ENCODE measurements around the gene PDIK1L. TPM values are rescaled to one million over a fixed set of nuclear protein-coding genes. Genes with fewer than 3 reads are reported as not detected.
"Not testable (repeated sequence)": the region's sequence is repeated elsewhere in the genome, so short reads cannot be mapped to it uniquely, and the experiment has no call there.

The PDIK1L gene
- polyA plus RNA-seq, 3 donors from 2014 or later = 0.89 to 3.3 (median 2.3) TPM

DNA sequence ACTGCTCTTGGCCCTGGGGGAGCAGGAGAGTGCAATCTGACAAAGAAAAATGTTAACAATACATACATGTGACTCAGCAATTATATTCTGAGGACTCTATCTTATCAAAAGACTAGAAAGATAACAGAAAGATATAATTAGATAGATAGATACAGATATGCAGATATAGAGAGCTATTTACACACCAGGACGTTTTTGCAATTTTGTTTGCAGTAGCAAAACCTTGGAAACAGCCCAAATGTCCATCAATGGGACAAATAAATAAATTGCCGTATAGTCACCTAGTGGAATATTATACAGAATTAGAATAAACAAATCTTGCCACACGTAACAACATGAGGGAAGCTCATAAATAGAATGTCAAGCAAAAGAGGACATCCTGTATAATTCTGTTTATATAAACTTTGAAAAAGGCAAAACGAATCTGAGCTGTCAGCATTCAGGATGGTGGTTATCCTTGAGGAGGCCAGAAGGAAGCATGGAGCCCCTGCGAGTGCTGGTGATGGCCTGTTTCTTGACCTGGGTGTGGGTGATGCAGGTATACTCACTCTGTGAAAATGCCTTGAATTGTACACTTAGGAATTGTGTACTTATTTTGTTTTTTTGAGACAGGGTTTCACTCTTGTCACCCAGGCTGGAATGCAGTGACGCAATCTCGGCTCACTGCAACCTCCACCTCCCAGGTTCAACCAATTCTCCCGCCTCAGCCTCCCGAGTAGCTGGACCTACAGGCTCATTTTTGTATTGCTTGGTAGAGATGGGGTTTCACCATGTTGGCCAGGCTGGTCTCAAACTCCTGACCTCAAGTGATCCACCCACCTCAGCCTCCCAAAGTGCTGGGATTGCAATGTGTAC is 31.4 kb upstream of the PDIK1L start:
- Mint-ChIP-seq H3K9me3 (no peaks in the 10 kb centered on the region), H3K4me1 (no peaks in the 10 kb centered on the region), H3K4me3 (no peak overlapping the region), H3K36me3 (no peaks in the 10 kb centered on the region), H3K27me3 (ENCODE audit: low read depth in 3 of 3) (peaks cover 4 to 19% (median 9%) of the 10 kb centered on the region in 3 donors), H3K27ac (no peak overlapping the region)
- DNase-seq = no peak

DNA sequence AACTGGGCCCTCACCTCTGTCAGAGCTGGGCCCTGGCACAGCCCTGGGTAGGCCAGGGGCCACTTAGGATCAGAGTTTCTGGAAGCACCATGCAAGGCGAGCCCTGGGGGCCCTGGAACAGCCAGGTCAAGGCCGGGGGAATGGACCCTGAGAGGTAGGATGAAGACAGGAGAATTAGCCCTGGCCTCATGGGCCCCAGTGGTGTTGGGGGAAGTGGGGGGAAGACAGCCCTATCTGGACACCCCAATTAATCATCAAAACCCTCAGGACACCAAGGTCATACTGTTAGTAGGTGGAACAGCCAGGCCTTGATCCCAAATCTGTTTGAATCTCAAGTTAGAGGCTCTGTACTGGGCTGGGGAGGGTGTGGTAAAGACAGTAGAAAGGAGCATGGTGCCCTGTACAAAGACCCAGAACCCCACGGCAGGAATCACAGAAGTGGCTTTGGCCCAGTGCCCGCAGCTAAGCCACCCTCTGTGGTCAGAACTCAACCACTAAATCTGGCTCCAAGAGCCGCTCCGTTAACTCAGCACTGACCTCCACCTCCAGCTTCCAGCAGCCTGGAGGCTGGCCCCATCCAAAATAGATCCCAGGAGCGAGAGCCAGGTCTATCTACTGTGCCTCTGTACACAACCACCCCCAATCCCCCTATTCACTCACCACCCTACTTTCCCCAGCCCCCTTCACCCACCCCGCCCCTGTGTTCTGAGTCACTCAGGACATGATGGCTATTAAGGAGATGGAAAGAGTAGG is 30.2 kb upstream of the PDIK1L start:
- Mint-ChIP-seq H3K4me3 (no peak overlapping the region), H3K4me1 (no peaks in the 10 kb centered on the region), H3K27me3 (ENCODE audit: low read depth in 3 of 3) (peaks cover 4 to 21% (median 9%) of the 10 kb centered on the region in 3 donors), H3K27ac (no peak overlapping the region), H3K36me3 (no peaks in the 10 kb centered on the region), H3K9me3 (no peaks in the 10 kb centered on the region)
- no peak for DNase-seq

DNA sequence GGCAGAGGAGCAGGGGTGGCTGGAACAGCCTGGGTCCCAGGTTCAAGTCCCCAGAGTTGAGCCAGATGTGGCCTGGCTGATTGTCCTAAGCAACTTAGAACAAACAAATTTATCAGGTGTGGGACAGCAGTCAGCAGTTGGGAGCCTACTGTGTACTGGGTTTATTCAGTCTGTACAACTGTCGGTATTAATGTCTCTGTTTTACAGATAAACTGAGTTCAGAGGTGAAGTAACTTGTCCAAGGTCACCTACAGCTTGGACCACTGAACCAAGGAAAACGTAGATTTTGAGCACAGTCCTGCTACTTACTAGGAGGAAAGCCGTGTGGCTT is 29.6 kb upstream of the PDIK1L start:
- H3K36me3 Mint-ChIP-seq = no peaks in the 10 kb centered on the region
- no peak for DNase-seq
- peaks cover 3 to 19% (median 9%) of the 10 kb centered on the region in 3 donors for H3K27me3 Mint-ChIP-seq (ENCODE audit: low read depth in 3 of 3)

DNA sequence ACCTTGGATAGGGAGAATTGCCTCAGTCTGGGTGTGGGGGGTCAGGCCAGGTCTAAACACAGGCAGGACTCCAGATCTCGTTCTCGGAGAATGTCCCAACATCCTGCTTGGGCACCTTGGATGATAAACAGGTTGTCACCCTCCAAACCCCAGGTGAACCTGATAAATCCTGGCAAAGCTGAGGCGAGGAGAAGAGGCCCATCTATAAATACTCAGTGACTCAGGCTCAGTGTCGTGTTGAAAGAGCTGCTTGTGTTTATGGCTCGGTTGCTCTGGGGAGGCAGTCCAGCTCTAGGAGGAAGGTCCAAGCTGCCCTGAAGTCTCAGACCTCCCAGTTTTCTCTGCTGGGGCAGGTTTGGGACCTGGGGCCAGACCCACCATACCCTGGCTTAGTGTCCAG is 28.4 kb upstream of the PDIK1L start:
- DNase-seq = no peak
- Mint-ChIP-seq H3K9me3 (no peaks in the 10 kb centered on the region), H3K4me3 (no peak overlapping the region), H3K27ac (no peak overlapping the region), H3K27me3 (ENCODE audit: low read depth in 3 of 3) (peaks cover 7 to 11% (median 9%) of the 10 kb centered on the region in 3 donors), H3K4me1 (no peaks in the 10 kb centered on the region), H3K36me3 (no peaks in the 10 kb centered on the region)

More for the DNA sequence above, 29.6 kb upstream of the PDIK1L start:
- Mint-ChIP-seq H3K4me1 (no peaks in the 10 kb centered on the region), H3K9me3 (no peaks in the 10 kb centered on the region), H3K27ac (no peak overlapping the region), H3K4me3 (no peak overlapping the region)

DNA sequence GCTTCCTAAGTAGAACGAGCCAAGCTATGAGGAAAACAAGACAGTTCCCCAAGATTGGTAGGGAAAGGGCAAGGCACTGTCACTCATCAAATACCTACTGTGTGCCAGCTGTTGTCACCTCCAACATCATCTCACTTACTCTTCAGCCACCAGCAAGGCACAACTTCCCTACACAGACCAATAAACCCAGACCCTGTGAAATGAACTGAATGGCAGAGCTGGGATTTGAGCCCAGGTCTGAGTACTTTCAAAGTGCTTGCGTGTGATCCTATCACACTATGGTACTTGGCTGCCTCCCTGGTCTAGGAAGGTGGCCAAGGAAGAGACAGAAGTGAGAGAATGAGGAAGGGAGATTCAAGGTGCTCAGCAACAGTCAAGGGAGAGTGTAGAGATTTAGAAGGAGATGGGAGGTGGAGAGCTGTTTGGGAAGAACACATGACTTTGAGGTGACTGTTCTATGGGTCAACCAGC is 27.5 kb upstream of the PDIK1L start:
- H3K27me3 Mint-ChIP-seq (ENCODE audit: low read depth in 3 of 3) = peaks cover 7 to 8% (median 7%) of the 10 kb centered on the region in 3 donors
- no peak for DNase-seq
- no peak overlapping the region for H3K4me3 Mint-ChIP-seq

DNA sequence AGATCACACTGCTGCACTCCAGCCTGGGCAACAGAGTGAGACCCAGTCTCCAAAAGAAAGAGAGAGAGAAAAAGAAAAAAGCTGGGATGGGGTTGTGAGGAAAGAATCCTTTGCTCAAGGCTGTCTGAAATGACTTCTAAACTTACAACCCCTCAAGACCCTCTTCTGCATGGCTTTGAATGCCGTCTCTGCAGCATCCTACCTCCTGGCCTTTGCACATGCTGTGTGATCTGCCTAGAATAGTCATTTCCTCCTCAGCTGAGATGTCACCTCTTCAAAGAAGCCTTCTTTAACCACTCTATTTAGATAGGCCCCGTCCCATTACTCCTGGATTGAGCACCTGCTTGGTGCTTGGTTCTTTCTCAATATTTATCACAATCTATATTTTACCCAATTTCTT is 26.8 kb upstream of the PDIK1L start:
- Mint-ChIP-seq H3K9me3 (no peaks in the 10 kb centered on the region), H3K36me3 (no peaks in the 10 kb centered on the region), H3K27ac (no peak overlapping the region), H3K27me3 (ENCODE audit: low read depth in 3 of 3) (peaks cover 7 to 10% (median 8%) of the 10 kb centered on the region in 3 donors), H3K4me3 (no peak overlapping the region), H3K4me1 (no peaks in the 10 kb centered on the region)
- DNase-seq = no peak

More for the DNA sequence above, 27.5 kb upstream of the PDIK1L start:
- H3K36me3 Mint-ChIP-seq = no peaks in the 10 kb centered on the region
- no peaks in the 10 kb centered on the region for H3K9me3 Mint-ChIP-seq
- no peak overlapping the region for H3K27ac Mint-ChIP-seq
- no peaks in the 10 kb centered on the region for H3K4me1 Mint-ChIP-seq

DNA sequence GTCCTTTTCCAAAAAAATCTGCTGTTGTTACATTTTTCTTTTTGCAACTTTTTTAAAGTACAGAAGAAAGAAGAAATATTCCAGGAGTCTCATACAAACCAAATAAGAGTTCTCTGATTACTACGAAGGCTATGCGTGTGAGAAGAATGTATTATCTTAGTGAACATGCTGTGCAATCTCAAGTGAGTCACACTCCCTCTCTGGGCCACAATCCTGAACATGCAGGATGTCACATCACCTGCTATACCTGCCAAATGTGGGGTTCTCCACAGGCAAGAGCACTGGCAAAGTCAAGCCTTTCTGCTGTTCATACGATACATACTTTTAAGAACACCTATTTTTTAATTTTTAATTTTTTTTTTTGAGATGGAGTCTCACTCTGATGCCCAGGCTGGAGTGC is 22.5 kb upstream of the PDIK1L start:
- Mint-ChIP-seq H3K27me3 (ENCODE audit: low read depth in 3 of 3) (peaks cover 7 to 22% (median 7%) of the 10 kb centered on the region in 3 donors), H3K36me3 (no peaks in the 10 kb centered on the region), H3K9me3 (no peaks in the 10 kb centered on the region), H3K4me1 (no peaks in the 10 kb centered on the region), H3K27ac (no peak overlapping the region), H3K4me3 (no peak overlapping the region)
- DNase-seq = no peak

DNA sequence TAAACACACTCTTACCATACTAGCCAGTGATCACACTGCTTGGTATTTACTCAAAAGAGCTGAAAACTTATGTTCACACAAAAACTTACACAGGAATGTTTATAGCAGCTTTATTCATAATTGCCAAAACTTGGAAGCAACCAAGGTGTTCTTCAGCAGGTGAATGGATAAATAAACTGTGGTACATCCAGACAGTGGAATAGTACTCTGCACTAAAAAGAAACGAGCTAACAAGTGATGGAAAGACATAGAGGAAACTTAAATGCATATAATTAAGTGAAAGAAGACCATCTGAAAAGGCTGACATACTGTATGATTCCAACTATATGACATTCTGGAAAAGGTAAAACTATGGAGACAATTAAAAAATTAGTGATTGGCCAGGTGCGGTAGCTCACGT is 20.7 kb upstream of the PDIK1L start:
- H3K4me3 Mint-ChIP-seq = no peak overlapping the region
- H3K36me3 Mint-ChIP-seq = no peaks in the 10 kb centered on the region
- H3K4me1 Mint-ChIP-seq = no peaks in the 10 kb centered on the region
- no peak overlapping the region for H3K27ac Mint-ChIP-seq
- DNase-seq = no peak
- no peaks in the 10 kb centered on the region for H3K9me3 Mint-ChIP-seq
- peaks cover 4 to 18% (median 7%) of the 10 kb centered on the region in 3 donors for H3K27me3 Mint-ChIP-seq (ENCODE audit: low read depth in 3 of 3)

DNA sequence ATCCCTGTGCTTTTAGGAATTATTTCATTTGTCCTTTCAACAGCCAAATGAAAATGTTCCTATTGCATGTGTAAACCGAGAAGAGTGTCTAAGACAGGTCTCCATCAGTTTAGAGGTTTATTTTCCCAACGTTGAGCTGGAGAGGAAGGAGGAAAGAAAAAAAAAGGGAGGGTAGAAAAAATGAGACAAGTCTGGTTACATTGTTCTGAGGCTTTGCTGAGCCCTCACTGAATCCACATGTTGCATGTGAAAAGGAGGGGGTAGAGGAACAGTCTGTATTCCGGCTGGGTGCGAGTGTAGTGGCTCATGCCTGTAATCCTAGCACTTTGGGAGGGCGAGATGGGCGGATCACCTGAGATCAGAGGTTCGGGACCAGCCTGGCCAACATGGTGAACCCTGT is 19.2 kb upstream of the PDIK1L start:
- Mint-ChIP-seq H3K4me1 (no peaks in the 10 kb centered on the region), H3K27me3 (ENCODE audit: low read depth in 3 of 3) (peaks cover 4 to 18% (median 7%) of the 10 kb centered on the region in 3 donors), H3K36me3 (no peaks in the 10 kb centered on the region), H3K4me3 (no peak overlapping the region), H3K9me3 (no peaks in the 10 kb centered on the region), H3K27ac (no peak overlapping the region)
- no peak for DNase-seq

DNA sequence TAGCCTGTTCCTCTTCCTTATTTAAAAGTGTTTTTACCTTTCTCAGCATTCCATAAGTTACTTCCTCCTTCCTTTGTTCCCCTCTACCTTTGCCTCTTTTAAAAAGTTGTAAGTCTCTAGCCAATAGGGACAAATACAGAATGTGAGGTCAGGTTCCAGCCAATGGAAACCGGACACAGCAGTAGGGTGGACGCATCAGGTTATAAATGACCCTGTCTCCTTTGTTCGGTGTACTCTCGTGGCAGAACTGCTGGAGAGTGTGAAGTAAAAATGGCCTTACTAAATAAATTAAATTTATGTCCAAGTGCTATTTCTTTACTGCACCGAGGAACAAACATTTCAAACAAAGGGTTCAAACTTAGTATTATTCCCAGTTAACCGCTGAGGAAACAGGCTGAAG is 18.1 kb upstream of the PDIK1L start:
- not testable (repeated sequence) for H3K4me3 Mint-ChIP-seq, H3K27ac Mint-ChIP-seq, H3K36me3 Mint-ChIP-seq, H3K9me3 Mint-ChIP-seq, DNase-seq, H3K4me1 Mint-ChIP-seq
- peaks cover 0 to 18% (median 7%) of the 10 kb centered on the region in 3 donors for H3K27me3 Mint-ChIP-seq (ENCODE audit: low read depth in 3 of 3)

DNA sequence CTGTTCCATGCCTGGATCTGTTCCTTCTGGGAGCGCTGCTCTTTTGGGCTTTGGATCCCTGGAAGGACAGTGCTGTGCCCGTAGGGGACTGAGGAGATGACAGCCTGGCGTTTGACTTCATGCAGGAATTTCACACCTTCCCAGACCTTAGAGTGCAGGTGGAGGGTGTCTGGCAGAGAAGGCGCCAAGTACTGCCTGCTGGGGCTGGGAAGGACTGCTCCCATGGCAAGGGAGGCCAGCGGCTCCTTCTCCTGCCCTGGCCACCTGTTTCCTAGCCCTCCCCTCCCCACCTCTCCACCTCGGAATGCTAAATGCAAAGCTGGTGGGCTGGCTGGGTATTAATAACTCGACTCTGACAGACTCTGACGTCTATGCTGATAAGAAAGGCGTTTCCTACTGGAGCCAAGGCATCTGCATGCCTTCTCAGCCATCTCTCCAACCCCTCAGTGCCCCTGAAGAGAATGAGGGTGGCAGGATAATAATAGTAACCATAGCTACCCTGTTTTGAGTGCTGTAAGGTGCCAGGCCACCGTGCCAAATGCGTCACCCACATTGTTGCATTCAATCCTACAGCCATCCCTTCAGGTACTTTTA is 17.5 kb upstream of the PDIK1L start:
- H3K27ac Mint-ChIP-seq = no peak overlapping the region
- no peak for DNase-seq
- H3K27me3 Mint-ChIP-seq (ENCODE audit: low read depth in 3 of 3) = peaks cover under 1 to 18% (median 7%) of the 10 kb centered on the region in 3 donors
- no peak overlapping the region for H3K4me3 Mint-ChIP-seq
- H3K4me1 Mint-ChIP-seq = no peaks in the 10 kb centered on the region
- H3K36me3 Mint-ChIP-seq = no peaks in the 10 kb centered on the region
- H3K9me3 Mint-ChIP-seq = no peaks in the 10 kb centered on the region

DNA sequence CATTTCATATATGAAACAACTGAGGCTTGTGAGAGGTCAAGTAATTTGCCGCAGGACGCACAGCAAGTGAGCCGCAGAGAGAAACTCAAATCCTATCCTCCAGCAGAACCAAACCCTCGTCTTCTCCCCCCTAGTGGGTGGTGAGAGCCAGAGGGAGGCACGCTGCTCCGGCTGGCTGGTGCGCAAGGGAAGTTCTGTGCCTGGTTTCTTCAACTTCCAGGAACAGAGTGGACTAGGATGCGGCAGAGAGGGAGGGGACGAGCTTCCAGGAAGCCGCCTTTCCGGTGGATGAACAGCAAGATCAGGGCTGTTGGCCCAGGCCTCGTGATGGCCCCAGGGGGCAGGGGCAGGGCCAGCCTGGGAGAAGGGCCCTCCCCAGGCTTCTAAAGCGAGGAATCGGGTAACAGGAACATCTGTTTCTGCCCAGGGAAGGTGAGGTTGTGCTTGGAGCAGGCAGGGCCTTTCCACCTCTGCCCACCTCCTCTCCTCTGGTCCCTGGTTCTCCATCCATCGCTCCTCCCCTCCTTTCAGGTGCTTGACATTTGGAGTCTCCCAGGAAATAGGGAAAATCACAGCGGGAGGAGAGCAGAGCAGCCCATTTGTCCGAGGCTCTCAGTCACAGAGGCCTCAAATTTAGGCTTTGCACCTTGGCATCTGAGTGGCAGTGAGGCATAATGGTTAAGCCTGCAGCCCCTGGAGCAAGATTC is 16.8 kb upstream of the PDIK1L start:
- no peaks in the 10 kb centered on the region for H3K36me3 Mint-ChIP-seq

DNA sequence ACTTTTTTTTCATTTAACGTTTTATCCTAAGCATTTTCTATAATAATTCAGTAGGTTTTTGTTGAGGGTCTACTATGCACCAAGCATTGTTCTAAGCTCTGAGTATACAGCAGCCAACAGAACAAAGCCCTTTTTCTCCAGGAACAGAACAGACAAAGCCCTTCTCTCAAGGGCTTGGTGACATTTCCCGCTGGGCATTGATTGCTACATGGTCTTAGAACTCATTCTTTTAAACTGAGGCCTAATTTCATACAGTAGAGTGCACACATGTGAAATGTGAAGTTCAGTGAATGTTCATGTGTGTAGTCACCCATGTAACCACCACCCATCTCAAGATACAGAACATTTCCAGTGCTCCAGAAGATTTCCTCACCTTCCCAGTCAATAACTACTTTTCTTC is 15.2 kb upstream of the PDIK1L start:
- no peak for DNase-seq
- Mint-ChIP-seq H3K36me3 (no peaks in the 10 kb centered on the region), H3K9me3 (no peaks in the 10 kb centered on the region), H3K27ac (no peak overlapping the region), H3K27me3 (ENCODE audit: low read depth in 3 of 3) (peaks cover 2 to 10% (median 5%) of the 10 kb centered on the region in 3 donors), H3K4me1 (no peaks in the 10 kb centered on the region), H3K4me3 (no peak overlapping the region)

More for the DNA sequence above, 16.8 kb upstream of the PDIK1L start:
- no peak for DNase-seq
- H3K27me3 Mint-ChIP-seq (ENCODE audit: low read depth in 3 of 3) = peaks cover 2 to 15% (median 7%) of the 10 kb centered on the region in 3 donors
- H3K4me1 Mint-ChIP-seq = no peaks in the 10 kb centered on the region
- no peaks in the 10 kb centered on the region for H3K9me3 Mint-ChIP-seq
- H3K4me3 Mint-ChIP-seq = no peak overlapping the region
- no peak overlapping the region for H3K27ac Mint-ChIP-seq

All from immature natural killer cell (primary cell).